Neutrophil (primary cell): Measurements from ENCODE around the gene PUSL1.

Experiments
- H3K27ac ChIP-seq: fragments of 200-600 bp; sonication (generic); 2 replicates; pipeline ENCODE4 v1.5.1; 2016; ENCODE audit warnings: mild to moderate bottlenecking, moderate library complexity
- H3K27me3 ChIP-seq: fragments of 200-600 bp; sonication (generic); 2 replicates; pipeline ENCODE4 v1.6.0; 2016; ENCODE audit warnings: mild to moderate bottlenecking
- H3K36me3 ChIP-seq: fragments of 200-600 bp; sonication (generic); 2 replicates; pipeline ENCODE4 v1.5.1; 2017
- H3K4me1 ChIP-seq, 2 experiments: fragments of 200-600 bp in 1 of 2; sonication (generic) in 1 of 2; 1 replicate in 1 of 2; 2 replicates in 1 of 2; pipeline versions ENCODE4 v1.5.1 to v1.6.1; 2013 to 2016; ENCODE audit warnings: low read depth in 1 of 2, low read length in 1 of 2, mild to moderate bottlenecking in 1 of 2, moderate library complexity in 1 of 2; ENCODE audit not compliant: control insufficient read depth in 1 of 2, insufficient read depth in 1 of 2
- H3K4me3 ChIP-seq, 2 experiments: fragments of 200-600 bp in 1 of 2; sonication (generic) in 1 of 2; 1 replicate in 1 of 2; 2 replicates in 1 of 2; pipeline ENCODE4 v1.5.1; 2013 to 2016; ENCODE audit warnings: low read depth in 1 of 2, low read length in 1 of 2, mild to moderate bottlenecking in 1 of 2, moderate library complexity in 1 of 2
- H3K9me3 ChIP-seq: fragments of 200-600 bp; sonication (generic); 2 replicates; pipeline ENCODE4 v1.5.1; 2016
- TF ChIP-seq, protein P1 (sequence below): fragments of 200-600 bp; sonication (generic); IDR thresholded peaks from 2 replicates; pipeline ENCODE4 v1.5.1; 2016; ENCODE audit warnings: antibody characterized with exemption

PUSL1 gene

GRCh38 chr1:1335792-1336248 is 27.4 kb downstream of the PUSL1 start:
- TF ChIP-seq, protein P1, sequence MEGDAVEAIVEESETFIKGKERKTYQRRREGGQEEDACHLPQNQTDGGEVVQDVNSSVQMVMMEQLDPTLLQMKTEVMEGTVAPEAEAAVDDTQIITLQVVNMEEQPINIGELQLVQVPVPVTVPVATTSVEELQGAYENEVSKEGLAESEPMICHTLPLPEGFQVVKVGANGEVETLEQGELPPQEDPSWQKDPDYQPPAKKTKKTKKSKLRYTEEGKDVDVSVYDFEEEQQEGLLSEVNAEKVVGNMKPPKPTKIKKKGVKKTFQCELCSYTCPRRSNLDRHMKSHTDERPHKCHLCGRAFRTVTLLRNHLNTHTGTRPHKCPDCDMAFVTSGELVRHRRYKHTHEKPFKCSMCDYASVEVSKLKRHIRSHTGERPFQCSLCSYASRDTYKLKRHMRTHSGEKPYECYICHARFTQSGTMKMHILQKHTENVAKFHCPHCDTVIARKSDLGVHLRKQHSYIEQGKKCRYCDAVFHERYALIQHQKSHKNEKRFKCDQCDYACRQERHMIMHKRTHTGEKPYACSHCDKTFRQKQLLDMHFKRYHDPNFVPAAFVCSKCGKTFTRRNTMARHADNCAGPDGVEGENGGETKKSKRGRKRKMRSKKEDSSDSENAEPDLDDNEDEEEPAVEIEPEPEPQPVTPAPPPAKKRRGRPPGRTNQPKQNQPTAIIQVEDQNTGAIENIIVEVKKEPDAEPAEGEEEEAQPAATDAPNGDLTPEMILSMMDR, result no peak
- Histone ChIP-seq H3K36me3 (peaks cover 27% of the 10 kb centered on the region), H3K9me3 (no peaks in the 10 kb centered on the region), H3K27ac (no peak overlapping the region), H3K4me3 (no peak overlapping the region), H3K4me1 (peaks cover 0 to 4% of the 10 kb centered on the region in 2 experiments), H3K27me3 (no peaks in the 10 kb centered on the region)

- Histone ChIP-seq H3K27ac (no peak overlapping the region), H3K36me3 (peaks cover 27% of the 10 kb centered on the region), H3K27me3 (no peaks in the 10 kb centered on the region), H3K4me1 (no peaks in the 10 kb centered on the region), H3K9me3 (no peaks in the 10 kb centered on the region), H3K4me3 (no peak overlapping the region)
- TF ChIP-seq, protein P1, result no peak
These were observed 28.0 kb downstream of the PUSL1 start for GRCh38 chr1:1336446-1336845.

DNA sequence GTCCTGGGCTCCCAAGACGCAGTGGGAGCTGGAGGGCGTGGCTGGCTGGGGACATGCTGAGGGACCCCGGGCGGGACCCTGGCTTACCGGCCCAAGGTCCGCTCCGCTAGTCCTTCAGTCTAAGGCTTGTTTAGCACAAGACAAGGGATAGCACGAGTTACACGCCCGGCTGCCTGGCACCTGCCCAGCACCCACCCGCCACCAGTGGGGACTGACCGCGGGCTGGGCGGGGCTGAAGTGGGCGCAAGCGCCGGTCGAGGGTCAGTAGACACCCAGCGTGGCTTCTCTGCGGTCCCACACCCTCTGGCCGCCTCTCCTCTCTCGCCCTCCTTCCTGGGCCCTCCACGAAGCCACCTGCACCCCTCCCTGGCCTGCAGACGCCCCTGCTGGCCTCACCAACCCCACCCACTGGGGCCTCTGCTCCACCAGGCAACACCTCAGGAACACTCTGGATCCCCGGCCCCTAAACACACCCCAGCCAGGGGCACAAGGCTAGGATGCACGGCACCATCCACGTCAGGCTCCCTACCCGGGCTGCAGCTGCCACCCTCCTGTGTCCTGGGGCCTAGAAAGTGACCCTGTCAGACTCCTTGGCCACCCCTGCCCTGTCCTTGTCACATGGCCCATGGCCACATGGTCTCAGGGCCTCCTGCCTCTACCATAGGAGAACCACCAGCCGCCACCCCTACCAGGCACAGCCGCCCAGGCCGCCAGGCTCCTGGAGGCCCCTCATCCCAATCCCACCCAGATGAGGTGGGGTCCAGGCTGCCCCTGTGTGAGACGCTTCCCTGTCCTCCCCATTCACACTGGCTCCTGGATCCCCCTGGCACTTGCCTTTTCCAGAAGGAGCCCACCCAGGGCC is 28.8 kb downstream of the PUSL1 start:
- H3K4me1 ChIP-seq, result no peaks in the 10 kb centered on the region
- H3K27ac ChIP-seq, result no peak overlapping the region
- no peaks in the 10 kb centered on the region for H3K27me3 ChIP-seq
- H3K4me3 ChIP-seq, result no peak overlapping the region
- TF ChIP-seq, protein P1, result no peak
- no peaks in the 10 kb centered on the region for H3K9me3 ChIP-seq
- H3K36me3 ChIP-seq, result peaks cover 27% of the 10 kb centered on the region

DNA sequence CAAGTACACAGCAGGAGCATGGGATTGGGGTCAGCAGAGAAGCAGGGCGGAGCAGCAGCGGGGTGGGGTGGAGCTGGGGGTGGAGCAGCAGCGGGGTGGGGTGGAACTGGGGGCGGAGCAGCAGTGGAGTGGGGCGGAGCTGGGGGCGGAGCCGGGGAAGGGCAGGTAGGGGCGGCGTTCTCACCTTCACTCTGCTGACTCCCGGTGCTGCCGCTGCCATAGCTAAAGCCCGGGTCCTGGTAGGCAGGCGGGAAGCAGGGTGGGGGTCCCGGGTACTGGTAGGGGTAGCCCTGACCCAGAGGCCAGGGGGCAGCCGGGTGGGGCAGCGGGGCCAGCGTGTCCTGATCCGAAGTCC is 29.4 kb downstream of the PUSL1 start:
- TF ChIP-seq, protein P1, result no peak
- H3K4me1 ChIP-seq, result no peaks in the 10 kb centered on the region
- H3K27ac ChIP-seq, result no peak overlapping the region
- no peak overlapping the region for H3K4me3 ChIP-seq
- H3K36me3 ChIP-seq, result peaks cover 27% of the 10 kb centered on the region
- H3K27me3 ChIP-seq, result no peaks in the 10 kb centered on the region
- no peaks in the 10 kb centered on the region for H3K9me3 ChIP-seq

DNA sequence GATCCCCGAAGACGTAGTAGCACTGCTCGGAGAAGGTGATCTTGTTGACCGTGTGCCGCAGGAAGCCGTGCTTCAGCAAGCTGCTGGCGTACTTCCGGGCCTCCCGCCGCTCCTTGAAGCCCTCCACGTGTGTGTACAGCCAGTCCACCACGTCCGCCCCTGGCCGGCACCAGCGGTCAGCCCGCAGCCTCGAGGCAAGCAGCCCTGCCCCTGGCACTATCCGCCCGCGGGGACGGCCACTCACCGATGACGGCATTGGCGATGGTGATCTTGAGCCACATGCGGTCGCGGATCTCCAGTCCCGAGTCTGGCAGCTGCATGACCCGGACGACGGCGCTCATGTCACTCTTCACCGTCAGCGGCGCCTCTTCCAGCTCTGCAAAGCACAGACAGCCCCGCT is 29.9 kb downstream of the PUSL1 start:
- H3K27ac ChIP-seq, result no peak overlapping the region
- no peaks in the 10 kb centered on the region for H3K4me1 ChIP-seq
- TF ChIP-seq, protein P1, result no peak
- no peak overlapping the region for H3K4me3 ChIP-seq
- no peaks in the 10 kb centered on the region for H3K9me3 ChIP-seq
- no peaks in the 10 kb centered on the region for H3K27me3 ChIP-seq
- peaks cover 27% of the 10 kb centered on the region for H3K36me3 ChIP-seq
